ENCODE measurements around the gene SNX24.
"Not testable (repeated sequence)": the region's sequence is repeated elsewhere in the genome, so short reads cannot be mapped to it uniquely, and the experiment has no call there.

Gene SNX24

DNA sequence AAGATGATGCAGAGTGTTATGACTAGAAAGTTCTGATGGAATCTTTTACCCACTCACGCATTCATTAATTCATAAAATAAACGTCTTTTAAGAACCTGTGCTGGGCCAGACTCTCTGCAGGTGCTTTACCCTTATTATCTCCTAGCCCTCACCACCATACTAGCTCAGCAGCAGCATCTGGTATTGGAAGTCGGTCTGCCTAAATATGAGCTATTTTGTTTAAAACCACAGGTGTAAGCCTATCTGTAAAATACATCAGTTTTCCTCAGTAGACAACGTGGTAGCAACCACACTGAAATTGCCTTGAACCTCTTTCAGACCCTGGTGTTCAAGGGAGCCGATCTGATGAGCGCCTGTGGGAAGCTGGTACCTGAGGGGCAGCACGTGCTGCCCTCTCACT lies 121.7 kb downstream of the SNX24 start:
- no peak for DNase-seq (ENCODE audit: low read depth in 2 of 2)

GRCh38 chr5:122967625-122968024 lies 122.2 kb downstream of the SNX24 start:
- DNase-seq (ENCODE audit: low read depth in 2 of 2) = no peak

GRCh38 chr5:122968056-122968455 lies 122.6 kb downstream of the SNX24 start:
- DNase-seq (ENCODE audit: low read depth in 2 of 2) = not testable (repeated sequence)

DNA sequence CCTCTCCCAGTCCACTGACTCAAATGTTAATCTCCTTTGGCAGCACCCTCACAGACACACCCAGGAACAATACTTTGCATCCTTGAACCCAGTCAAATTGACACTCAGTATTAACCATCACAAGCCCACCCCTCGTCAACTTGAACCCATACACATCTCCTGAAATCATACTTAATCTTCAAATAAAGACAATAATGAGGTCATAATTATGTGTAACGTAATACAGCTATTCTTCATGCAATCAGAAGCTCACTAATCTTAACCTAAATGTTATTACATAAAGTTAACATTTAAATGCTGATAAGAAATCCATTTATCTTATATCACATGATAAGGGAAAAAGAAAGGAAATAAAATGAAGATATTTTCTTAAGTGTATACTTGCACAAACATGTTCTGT lies 125.9 kb downstream of the SNX24 start:
- DNase-seq (ENCODE audit: low read depth in 2 of 2) = no peak

DNA sequence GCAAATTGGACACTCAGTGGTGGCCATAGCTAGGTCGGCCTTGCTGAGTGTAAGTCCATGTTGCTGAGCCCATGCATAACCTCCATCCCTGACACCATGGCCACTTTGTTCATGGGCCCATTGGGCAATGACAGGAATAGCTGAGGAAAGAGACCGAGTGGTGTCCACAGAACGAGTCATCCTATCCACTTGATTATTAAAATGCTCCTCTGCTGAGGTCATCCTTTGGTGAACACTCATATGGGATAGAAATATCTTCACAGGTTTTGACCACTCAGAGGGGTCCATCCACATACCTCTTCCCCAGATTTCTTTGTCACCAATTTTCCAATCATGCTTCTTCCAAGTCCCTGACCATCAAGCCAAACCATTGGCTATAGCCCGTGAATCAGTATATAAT lies 127.5 kb downstream of the SNX24 start:
- DNase-seq (ENCODE audit: low read depth in 2 of 2) = no peak

GRCh38 chr5:122973759-122974158 lies 128.3 kb downstream of the SNX24 start:
- not testable (repeated sequence) for DNase-seq (ENCODE audit: low read depth in 2 of 2)

DNA sequence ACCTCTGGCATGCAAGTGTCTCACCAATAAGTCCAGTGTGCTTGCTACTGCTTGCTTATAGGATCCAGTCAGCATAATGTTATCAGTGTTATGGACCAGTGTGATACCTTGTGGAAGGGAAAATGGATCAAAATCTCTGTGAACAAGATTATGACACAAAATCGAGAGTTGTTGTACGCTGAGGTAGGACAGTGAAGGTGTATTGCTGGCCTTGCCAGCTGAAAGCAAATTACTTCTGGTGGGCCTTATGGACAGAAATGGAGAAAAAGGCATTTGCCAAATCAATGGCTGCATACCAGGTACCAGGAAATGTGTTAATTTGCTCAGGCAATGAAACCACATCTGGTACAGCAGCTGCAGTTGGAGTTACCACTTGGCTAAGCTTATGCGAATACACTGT lies 128.8 kb downstream of the SNX24 start:
- not testable (repeated sequence) for DNase-seq (ENCODE audit: low read depth in 2 of 2)

GRCh38 chr5:122977319-122977718 lies 131.9 kb downstream of the SNX24 start:
- DNase-seq (ENCODE audit: low read depth in 2 of 2) = no peak

- no peak for DNase-seq (ENCODE audit: low read depth in 2 of 2)
Measured at GRCh38 chr5:122978068-122978467, 132.7 kb downstream of the SNX24 start.

DNA sequence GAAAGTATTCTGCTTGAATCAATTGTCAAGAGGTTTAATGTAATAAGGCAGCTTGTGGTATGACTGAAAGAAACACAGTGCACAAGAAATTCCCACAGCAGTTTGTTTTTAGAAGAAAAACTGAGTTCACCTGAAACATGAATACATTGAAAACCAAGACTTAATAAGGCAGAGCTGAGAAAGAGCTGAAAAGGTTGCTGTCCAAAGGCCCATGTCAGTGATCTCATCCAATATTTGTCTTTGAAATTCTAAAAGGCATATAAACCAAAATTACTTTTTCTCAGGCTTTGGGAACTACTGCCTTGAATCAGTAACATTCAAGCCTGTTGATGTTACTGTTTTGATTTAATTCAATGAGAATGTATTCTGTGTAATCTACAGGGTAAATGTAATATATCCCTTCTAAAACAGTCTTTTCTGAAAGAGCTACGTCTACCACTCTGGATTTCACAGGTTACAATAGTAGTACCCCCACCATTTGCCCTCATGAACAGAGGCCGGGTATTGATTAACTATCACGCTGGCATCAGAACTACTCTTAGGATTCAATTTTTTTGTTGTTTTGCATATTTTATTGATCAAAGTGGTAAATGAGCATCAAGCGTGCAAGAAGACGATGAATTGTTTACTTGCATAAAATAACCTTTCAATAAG lies 133.4 kb downstream of the SNX24 start:
- DNase-seq (ENCODE audit: low read depth in 2 of 2) = no peak

DNA sequence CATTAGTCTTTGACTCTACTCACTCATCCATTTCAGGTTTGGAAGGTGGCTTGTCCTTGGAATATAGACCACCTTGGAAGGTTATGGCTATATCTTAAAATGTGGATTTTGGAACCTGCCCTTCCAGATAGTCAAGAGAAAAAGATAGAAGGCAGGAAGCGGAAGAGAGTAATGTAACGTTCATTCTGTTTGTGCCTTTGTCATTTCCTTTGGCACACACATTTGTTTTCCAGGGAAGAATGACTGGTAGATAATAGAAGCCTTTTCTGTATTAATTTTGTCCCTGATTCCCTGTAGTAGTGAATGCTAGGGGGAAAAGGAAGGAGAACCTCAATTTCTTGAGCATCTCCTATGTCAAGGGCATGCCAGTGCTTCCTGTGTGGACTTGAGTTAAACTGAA lies 136.4 kb downstream of the SNX24 start:
- no peak for DNase-seq (ENCODE audit: low read depth in 2 of 2)

DNA sequence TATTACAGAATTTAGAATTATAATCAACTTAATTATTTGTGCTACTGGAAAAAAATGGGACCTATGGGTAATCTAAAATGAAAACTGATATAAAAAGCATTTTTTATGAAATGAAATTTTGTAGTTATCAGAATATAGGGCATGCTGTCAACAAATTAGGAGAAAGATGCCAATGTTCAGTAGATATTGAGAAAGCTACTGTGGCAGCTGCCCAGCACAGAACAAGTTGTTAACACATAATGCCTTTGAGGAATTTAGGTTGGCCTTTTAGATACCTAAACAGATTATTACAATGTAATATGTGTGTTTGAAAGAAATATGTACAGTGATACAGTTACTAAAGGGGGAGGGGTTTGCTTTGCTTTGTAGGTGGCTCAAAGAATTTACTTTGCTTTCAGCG lies 137.0 kb downstream of the SNX24 start:
- DNase-seq (ENCODE audit: low read depth in 2 of 2) = no peak

DNA sequence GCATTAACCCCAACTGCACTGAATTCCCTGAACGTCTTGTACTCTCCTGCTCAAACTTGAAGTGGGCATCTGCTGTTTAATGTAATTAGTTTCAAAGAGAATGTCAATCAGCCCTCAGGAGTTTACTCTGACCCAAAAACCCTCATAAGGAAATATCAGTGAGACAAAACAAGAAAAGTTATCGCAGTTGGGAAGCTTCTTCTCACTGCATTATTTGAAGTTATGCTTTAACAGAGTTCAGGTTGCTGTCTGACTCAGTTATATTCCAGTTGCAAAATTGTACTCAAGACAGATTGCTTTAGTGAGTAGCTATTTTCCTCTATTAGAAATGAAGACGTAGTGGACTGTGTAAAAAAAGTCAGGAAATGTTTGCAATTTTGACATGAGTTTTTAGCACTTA lies 139.0 kb downstream of the SNX24 start:
- DNase-seq (ENCODE audit: low read depth in 2 of 2) = no peak

GRCh38 chr5:122985006-122985700 lies 139.7 kb downstream of the SNX24 start:
- no peak for DNase-seq (ENCODE audit: low read depth in 2 of 2)

DNA sequence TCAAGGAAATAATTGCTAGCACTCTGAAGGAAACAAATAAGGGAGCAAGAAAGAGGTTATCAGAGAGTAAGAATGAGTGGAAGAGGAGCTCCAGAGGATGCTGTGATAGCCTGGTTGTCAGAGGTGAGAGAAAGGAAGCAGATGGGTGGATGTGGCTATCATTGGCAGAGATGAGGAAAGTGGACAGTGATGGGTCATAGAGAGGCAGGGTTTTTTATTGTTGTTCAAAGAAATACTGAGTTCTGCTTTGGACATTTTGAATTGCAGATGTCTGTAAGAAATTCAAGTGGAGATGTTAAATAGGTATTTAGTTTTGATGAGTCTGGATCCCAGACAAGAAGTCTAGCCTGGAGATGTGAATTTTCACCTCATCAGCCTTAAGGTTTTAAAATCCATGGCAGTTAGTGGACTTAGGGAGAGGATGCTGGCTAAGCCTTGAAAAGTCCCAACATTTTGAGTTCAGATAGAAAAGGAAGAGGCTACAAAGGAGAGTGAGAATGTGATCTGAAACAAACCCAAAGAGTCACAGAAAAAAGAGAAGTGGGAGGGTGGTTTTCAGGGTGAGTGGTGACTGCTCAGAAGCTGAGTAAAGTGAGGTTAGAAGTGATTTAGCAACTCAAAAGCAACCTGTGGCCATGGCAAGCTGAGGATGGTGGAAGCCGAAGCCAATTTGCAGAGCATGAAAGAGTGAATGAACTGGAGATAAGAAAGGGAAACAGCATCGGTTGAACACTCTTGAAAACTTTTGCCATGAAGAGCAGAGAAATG lies 140.7 kb downstream of the SNX24 start:
- DNase-seq (ENCODE audit: low read depth in 2 of 2) = no peak

- DNase-seq (ENCODE audit: low read depth in 2 of 2) = no peak
Measured at GRCh38 chr5:122996091-122996490, 150.7 kb downstream of the SNX24 start.

DNA sequence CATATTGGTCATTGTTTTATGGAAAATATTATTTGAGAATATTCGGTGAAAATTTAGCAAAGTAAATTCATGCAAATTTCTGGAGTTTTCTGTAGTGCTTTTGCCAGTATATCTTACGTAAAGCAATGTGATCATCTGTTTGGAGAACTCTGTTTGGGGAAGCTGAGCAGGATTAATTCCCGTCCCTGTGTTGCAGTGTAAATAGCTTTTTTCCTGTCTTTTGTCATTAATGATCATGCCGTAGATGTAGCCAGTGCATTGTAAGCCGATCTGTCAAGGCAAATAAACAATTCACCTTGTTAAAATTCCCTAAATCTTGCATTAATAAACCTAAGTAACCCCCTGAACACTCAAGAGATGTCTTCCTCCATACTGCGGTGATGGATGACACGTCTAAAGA lies 151.9 kb downstream of the SNX24 start:
- no peak for DNase-seq (ENCODE audit: low read depth in 2 of 2)

DNA sequence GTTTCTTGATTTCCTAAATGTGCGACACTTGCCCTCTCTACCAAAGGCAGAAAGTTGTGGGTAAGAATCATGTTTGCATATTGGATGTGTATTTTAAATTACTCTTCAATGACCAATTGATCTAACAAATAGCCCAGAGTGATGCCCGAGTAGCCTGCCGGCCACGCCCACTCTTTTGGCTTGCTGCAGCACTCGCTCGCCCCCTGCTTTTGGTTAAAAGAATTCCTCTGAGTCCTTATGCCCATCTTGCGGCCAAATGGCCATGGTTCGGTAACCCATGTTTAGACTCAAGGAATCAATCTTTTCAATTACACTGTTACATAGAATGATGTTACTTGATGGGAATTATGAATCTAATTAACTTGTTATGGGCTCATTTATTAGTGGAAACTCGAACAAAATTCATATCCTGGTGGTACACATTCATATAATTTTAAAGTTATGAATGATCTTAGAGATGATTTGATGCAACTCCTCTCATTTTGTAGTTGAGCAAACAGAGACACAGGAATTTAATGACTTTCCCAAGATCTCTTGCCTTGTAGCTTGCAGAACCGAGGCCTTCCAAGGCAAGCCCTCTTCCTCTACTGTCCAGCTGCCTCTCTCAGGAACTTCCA lies 154.6 kb downstream of the SNX24 start:
- no peak for DNase-seq (ENCODE audit: low read depth in 2 of 2)

- DNase-seq (ENCODE audit: low read depth in 2 of 2) = no peak
Measured at GRCh38 chr5:123000731-123001130, 155.3 kb downstream of the SNX24 start.

DNA sequence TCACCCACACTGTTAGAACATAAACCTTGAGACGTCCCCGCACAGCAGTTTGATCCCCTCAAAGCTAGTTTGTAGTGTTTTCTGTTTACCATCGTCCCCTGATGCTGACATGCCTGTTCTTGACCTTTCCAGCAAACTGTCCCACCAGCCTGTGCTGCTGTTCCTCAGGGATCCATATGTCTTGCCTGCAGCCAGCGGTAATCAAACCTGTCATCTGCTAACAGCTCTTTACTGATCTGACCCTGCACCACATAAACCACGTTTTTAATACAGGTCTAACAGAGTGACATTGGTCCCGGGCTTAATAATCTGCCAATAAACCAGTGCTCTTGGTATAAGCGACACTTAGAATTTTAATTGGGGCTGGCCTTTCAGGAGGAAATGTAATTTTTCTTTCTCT lies 156.4 kb downstream of the SNX24 start:
- DNase-seq (ENCODE audit: low read depth in 2 of 2) = no peak

DNA sequence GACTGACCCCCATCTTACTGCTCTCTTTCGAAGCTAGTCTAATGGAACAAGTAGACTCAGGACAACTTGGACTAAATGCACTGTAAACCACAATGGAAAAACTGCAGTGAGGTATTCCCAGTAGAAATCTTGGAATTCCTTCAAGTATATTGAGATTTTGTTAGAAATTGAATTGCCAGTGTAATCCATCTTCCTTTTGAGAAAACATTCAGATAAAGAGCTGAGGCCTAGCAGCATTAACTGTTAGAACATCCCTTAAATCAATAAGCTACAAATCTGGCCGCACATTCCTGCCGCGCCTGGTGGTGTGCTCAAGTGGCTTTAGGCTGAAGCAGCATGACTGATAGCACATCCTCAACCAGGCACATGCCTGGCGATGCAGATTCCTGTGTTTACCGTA lies 161.8 kb downstream of the SNX24 start:
- DNase-seq (ENCODE audit: low read depth in 2 of 2) = no peak

- no peak for DNase-seq (ENCODE audit: low read depth in 2 of 2)
Measured at GRCh38 chr5:123007754-123008153, 162.3 kb downstream of the SNX24 start.

GRCh38 chr5:123012321-123012720 lies 166.9 kb downstream of the SNX24 start:
- DNase-seq (ENCODE audit: low read depth in 2 of 2) = no peak
